OCI-LY7 (cell line): ENCODE results near the gene PRTN3. TPM values are rescaled to one million over a fixed set of nuclear protein-coding genes. Genes with fewer than 3 reads are reported as not detected.

Experiments used
- BruUV-seq: library from RNA; stranded (reverse); fragments of 400-500 nt; replicated peaks from 2 replicates; lab custom pipeline; 2021; lab: Mats Ljungman, UMichigan
- CTCF ChIA-PET: fragments of 300-600 bp; sonication (Branson Sonifier 250); formaldehyde crosslinking; loops from one replicate; lab custom pipeline; 2022; ENCODE audit warnings: antibody characterized with exemption; ENCODE audit not compliant: unreplicated experiment; lab: Charles Lee
- POLR2A ChIA-PET: fragments of 300-600 bp; sonication (Branson Sonifier 250); formaldehyde crosslinking; loops from one replicate; lab custom pipeline; 2022; ENCODE audit warnings: antibody characterized with exemption; lab: Charles Lee
- DNase-seq: peaks from one replicate; pipeline ENCODE4 v3.0.0-alpha.2; 2015; ENCODE audit warnings: low spot score
- H2AFZ ChIP-seq: fragments of 200-600 bp; sonication (generic), shearing (Covaris generic); 2 replicates; pipeline ENCODE4 v1.6.1; 2014; ENCODE audit warnings: mild to moderate bottlenecking, antibody characterized with exemption, low read length, moderate library complexity
- H3K27ac ChIP-seq: fragments of 200-600 bp; sonication (generic); 2 replicates; pipeline ENCODE4 v1.5.1; 2014; ENCODE audit warnings: mixed run types, low read depth, mild to moderate bottlenecking, moderate library complexity, low read length, inconsistent platforms; ENCODE audit not compliant: poor library complexity, severe bottlenecking
- H3K36me3 ChIP-seq: fragments of 200-600 bp; sonication (generic); 2 replicates; pipeline ENCODE4 v1.6.1; 2014; ENCODE audit warnings: mild to moderate bottlenecking, antibody characterized with exemption, low read length, moderate library complexity, mixed read lengths; ENCODE audit not compliant: insufficient read depth
- H3K4me1 ChIP-seq: fragments of 200-600 bp; sonication (generic); 2 replicates; pipeline ENCODE4 v1.5.1; 2014; ENCODE audit warnings: mild to moderate bottlenecking, low read length; ENCODE audit not compliant: insufficient read depth, poor library complexity, severe bottlenecking
- H3K4me2 ChIP-seq: fragments of 200-600 bp; sonication (generic); 2 replicates; pipeline ENCODE4 v1.6.1; 2014; ENCODE audit warnings: mild to moderate bottlenecking, low read length
- H3K4me3 ChIP-seq: fragments of 200-600 bp; sonication (generic); 2 replicates; pipeline ENCODE4 v1.5.1; 2014; ENCODE audit warnings: mild to moderate bottlenecking, low read depth, low read length; ENCODE audit not compliant: poor library complexity, severe bottlenecking
- H3K79me2 ChIP-seq: fragments of 200-600 bp; sonication (generic); 2 replicates; pipeline ENCODE4 v1.6.1; 2016; ENCODE audit warnings: low read depth, mild to moderate bottlenecking, low read length, moderate library complexity, mixed read lengths; ENCODE audit not compliant: insufficient read depth
- H3K9me2 ChIP-seq: fragments of 200-600 bp; sonication (generic); 2 replicates; pipeline ENCODE4 v1.6.1; 2016; ENCODE audit warnings: mild to moderate bottlenecking, low read length, mixed read lengths; ENCODE audit not compliant: insufficient read depth
- H3K9me3 ChIP-seq: fragments of 200-600 bp; sonication (generic); 2 replicates; pipeline ENCODE4 v1.6.1; 2014; ENCODE audit warnings: mild to moderate bottlenecking, mixed run types, low read length, mixed read lengths
- H4K20me1 ChIP-seq: fragments of 200-600 bp; sonication (generic); 2 replicates; pipeline ENCODE4 v1.6.1; 2014; ENCODE audit warnings: mild to moderate bottlenecking, antibody characterized with exemption, low read length, moderate library complexity, mixed read lengths; ENCODE audit not compliant: insufficient read depth
- EZH2phosphoT487 ChIP-seq: fragments of 200-600 bp; sonication (generic); IDR thresholded peaks from 2 replicates; pipeline ENCODE4 v1.6.1; 2018; ENCODE audit warnings: low read depth, borderline replicate concordance, mild to moderate bottlenecking, mixed run types, antibody characterized with exemption, low read length, moderate library complexity, mixed read lengths
- intact Hi-C: fragments of 100-400 bp; cut with micrococcal nuclease; formaldehyde crosslinking; loops from one replicate; pipeline ENCODE4 v1.10.0; 2022; ENCODE audit not compliant: unreplicated experiment
- total RNA-seq, 2 experiments: library from RNA; depleted of rRNA in 1 of 2; stranded (reverse); fragments of >200 nt in 1 of 2; shearing (Covaris generic) in 1 of 2; gene quantifications; 2 replicates each; pipeline ENCODE4 v1.2.3, GENCODE V29; 2014 to 2022
- TF ChIP-seq, protein P1 (sequence below): fragments of 200-600 bp; sonication (generic); conservative IDR thresholded peaks from 2 replicates; pipeline ENCODE4 v1.5.1; 2014; ENCODE audit warnings: mild to moderate bottlenecking, antibody characterized with exemption, low read length, moderate library complexity, mixed read lengths

Gene PRTN3
- total RNA-seq, 2 experiments from 2014 or later, result not detected

DNA sequence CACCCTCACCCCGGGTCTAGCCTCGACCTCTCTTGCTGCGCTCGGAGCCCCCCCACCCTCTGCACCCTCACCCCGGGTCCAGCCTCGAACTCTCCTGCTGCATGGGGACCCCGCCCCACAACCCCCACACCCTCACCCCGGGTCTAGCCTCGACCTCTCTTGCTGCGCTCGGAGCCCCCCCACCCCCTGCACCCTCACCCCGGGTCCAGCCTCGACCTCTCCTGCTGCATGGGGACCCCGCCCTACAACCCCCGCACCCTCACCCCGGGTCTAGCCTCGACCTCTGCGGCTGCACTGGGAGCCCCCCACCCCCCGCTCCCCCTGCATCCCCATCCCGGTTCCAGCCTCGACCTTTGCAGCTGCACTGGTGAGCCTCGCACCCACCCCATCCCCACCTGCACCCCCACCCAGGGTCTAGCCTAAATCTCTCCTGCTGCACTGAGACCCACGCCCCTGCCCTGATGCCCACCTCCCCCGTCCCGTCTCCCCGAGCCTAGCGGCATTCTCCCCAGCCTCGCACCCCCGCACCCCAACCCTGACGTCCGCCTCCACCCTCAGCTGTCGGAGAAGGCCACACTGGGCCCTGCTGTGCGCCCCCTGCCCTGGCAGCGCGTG, 20.4 kb downstream of the PRTN3 start:
- Histone ChIP-seq H3K4me1 (peaks cover 31% of the 10 kb centered on the region), H3K4me2 (peak overlapping the region; percentile 50; the same call in 1 of the 2 replicates), H3K27ac (no peak overlapping the region), H3K36me3 (no peaks in the 10 kb centered on the region), H3K9me3 (no peaks in the 10 kb centered on the region), H2AFZ (no peak overlapping the region), H3K9me2 (no peaks in the 10 kb centered on the region), H4K20me1 (no peaks in the 10 kb centered on the region), H3K4me3 (no peak overlapping the region), H3K79me2 (no peaks in the 10 kb centered on the region)
- no peak for DNase-seq
- BruUV-seq, result no TSS peak
- ChIA-PET CTCF (no interaction called here), POLR2A (no interaction called here)
- TF ChIP-seq, protein P1, sequence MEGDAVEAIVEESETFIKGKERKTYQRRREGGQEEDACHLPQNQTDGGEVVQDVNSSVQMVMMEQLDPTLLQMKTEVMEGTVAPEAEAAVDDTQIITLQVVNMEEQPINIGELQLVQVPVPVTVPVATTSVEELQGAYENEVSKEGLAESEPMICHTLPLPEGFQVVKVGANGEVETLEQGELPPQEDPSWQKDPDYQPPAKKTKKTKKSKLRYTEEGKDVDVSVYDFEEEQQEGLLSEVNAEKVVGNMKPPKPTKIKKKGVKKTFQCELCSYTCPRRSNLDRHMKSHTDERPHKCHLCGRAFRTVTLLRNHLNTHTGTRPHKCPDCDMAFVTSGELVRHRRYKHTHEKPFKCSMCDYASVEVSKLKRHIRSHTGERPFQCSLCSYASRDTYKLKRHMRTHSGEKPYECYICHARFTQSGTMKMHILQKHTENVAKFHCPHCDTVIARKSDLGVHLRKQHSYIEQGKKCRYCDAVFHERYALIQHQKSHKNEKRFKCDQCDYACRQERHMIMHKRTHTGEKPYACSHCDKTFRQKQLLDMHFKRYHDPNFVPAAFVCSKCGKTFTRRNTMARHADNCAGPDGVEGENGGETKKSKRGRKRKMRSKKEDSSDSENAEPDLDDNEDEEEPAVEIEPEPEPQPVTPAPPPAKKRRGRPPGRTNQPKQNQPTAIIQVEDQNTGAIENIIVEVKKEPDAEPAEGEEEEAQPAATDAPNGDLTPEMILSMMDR, result no peak
- TF ChIP-seq EZH2phosphoT487, result no peak
- intact Hi-C loops, result no loop called here

DNA sequence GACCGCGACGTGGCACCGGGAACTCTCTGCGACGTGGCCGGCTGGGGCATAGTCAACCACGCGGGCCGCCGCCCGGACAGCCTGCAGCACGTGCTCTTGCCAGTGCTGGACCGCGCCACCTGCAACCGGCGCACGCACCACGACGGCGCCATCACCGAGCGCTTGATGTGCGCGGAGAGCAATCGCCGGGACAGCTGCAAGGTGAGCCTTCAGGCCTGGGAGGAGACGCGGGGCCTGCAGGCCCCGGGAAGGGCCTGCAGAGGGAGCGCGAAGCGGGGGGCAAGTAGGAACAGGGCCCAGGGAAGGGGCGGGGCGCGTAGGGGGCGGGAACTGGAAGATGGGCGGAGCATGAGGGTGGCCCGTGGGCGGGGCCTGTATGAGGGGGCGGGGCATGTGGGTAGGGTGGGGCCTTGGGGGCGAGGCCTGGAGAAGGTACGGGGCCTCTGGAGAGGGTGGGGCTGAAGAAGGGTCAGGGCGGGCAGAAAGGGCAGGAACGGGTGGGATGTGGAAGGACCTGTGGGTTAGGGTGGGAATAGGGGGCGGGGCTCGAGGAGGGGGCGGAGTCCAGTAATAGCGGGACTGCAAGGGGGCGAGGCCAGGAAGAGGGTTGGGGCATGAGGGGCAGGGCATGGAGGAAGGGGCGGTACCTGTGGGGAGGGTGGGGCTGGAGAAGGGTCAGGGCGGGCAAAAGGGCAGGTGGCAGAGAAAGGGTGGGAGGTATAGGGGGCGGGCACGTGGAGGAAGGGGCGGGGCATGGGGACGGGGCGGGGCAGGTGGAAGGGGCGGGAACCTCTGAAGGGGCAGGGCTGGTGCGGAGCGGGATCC, 21.2 kb downstream of the PRTN3 start:
- TF ChIP-seq, protein P1, result peak; percentile 64
- TF ChIP-seq EZH2phosphoT487, result no peak
- H3K4me2 ChIP-seq, result peak overlapping the region; percentile 83
- H3K9me3 ChIP-seq, result no peaks in the 10 kb centered on the region
- H4K20me1 ChIP-seq, result no peaks in the 10 kb centered on the region
- no peaks in the 10 kb centered on the region for H3K79me2 ChIP-seq
- H3K27ac ChIP-seq, result peak overlapping the region; percentile 50
- CTCF ChIA-PET, result no interaction called here
- POLR2A ChIA-PET, result interaction anchor here (0.5 kb wide), 1 partner anchor 104 kb away, joined by 5 read pairs; no protein-coding TSS in a partner anchor
- H3K4me3 ChIP-seq, result peak overlapping the region; percentile 59
- BruUV-seq, result no TSS peak
- H3K9me2 ChIP-seq, result no peaks in the 10 kb centered on the region
- DNase-seq, result peak; percentile 93
- no peaks in the 10 kb centered on the region for H3K36me3 ChIP-seq
- H2AFZ ChIP-seq, result no peak overlapping the region; the same call in 1 of the 2 replicates
- intact Hi-C loops, result loop anchor here (1.0 to 2.0 kb wide), 6 partner anchors 31 to 312 kb away; partner anchors contain the start of genes KISS1R, MED16, RNU6-9 and SBNO2
- H3K4me1 ChIP-seq, result peaks cover 31% of the 10 kb centered on the region
